Upper lobe of left lung (tissue), 4 donors: ENCODE measurements around the gene PSG1.
"Not testable (repeated sequence)": the region's sequence is repeated elsewhere in the genome, so short reads cannot be mapped to it uniquely, and the experiment has no call there.

Source experiments
- CTCF ChIP-seq, 6 experiments: fragments of 450-650 bp in 4 of 6; fragments of 200-600 bp in 2 of 6; sonication (generic) in 2 of 6; IDR thresholded peaks; one replicate each; pipeline ENCODE4 v1.5.1; 2016 to 2019; ENCODE audit warnings: antibody characterized with exemption in 6 of 6
- EP300 ChIP-seq, 4 donors: sonication (generic); formaldehyde crosslinking; IDR thresholded peaks; one replicate each; pipeline ENCODE4 v1.5.1; 2017; ENCODE audit warnings: antibody characterized with exemption in 4 of 4, control low read depth in 2 of 4
- POLR2A ChIP-seq, 4 donors: fragments of 450-650 bp; IDR thresholded peaks; one replicate each; pipeline ENCODE4 v1.5.1; 2016 to 2017; ENCODE audit warnings: antibody characterized with exemption in 4 of 4, mild to moderate bottlenecking in 2 of 4
- POLR2AphosphoS5 ChIP-seq, 2 donors: sonication (generic); formaldehyde crosslinking; IDR thresholded peaks; one replicate each; pipeline ENCODE4 v1.5.1; 2017; ENCODE audit warnings: antibody characterized with exemption in 2 of 2

GRCh38 chr19:42916931-42917330 lies 37.4 kb upstream of the PSG1 start:
- not testable (repeated sequence) for TF ChIP-seq CTCF, POLR2AphosphoS5, POLR2A, EP300 (IDR thresholded peaks at IDR 0.05)
